HL-60 (cell line): ENCODE results near the gene TCHP.

Source experiments
- DNase-seq, 2 experiments: peaks; one replicate each; pipeline ENCODE4 v3.0.0-alpha.2; 2010 to 2020; ENCODE audit warnings: low read depth in 1 of 2, low spot score in 1 of 2
- H3K27ac ChIP-seq: fragments of 250-450 bp; sonication (Bioruptor Pico); replicated peaks from 2 replicates; pipeline ENCODE4 v1.5.1; 2020; ENCODE audit warnings: mild to moderate bottlenecking, moderate library complexity
- H3K27me3 ChIP-seq: fragments of 250-450 bp; sonication (Bioruptor Pico); 2 replicates; pipeline ENCODE4 v1.5.1; 2021; ENCODE audit warnings: mild to moderate bottlenecking, moderate library complexity; ENCODE audit not compliant: insufficient read depth, poor library complexity, severe bottlenecking
- H3K4me3 ChIP-seq: replicated peaks from 2 replicates; pipeline ENCODE4 v1.5.1; 2011; ENCODE audit warnings: mild to moderate bottlenecking, control low read depth, low read length; ENCODE audit not compliant: insufficient read depth
- CTCF ChIP-seq: IDR thresholded peaks from one replicate; pipeline ENCODE4 v1.5.1; 2011; ENCODE audit warnings: low read length, control low read depth, inconsistent platforms; ENCODE audit not compliant: insufficient read depth
- GABPA ChIP-seq: IDR thresholded peaks from 2 replicates; pipeline ENCODE4 v1.6.1; 2012; ENCODE audit warnings: low read depth
- POLR2AphosphoS5 ChIP-seq: IDR thresholded peaks from 2 replicates; pipeline ENCODE4 v1.6.1; 2012; ENCODE audit warnings: low read depth
- SPI1 ChIP-seq: IDR thresholded peaks from 2 replicates; pipeline ENCODE4 v1.6.1; 2012; ENCODE audit warnings: low read depth, mild to moderate bottlenecking, borderline replicate concordance
- TF ChIP-seq, protein P1 (sequence below): IDR thresholded peaks from 2 replicates; pipeline ENCODE4 v1.6.1; 2012; ENCODE audit warnings: low read depth; ENCODE audit not compliant: insufficient replicate concordance

Gene TCHP

DNA sequence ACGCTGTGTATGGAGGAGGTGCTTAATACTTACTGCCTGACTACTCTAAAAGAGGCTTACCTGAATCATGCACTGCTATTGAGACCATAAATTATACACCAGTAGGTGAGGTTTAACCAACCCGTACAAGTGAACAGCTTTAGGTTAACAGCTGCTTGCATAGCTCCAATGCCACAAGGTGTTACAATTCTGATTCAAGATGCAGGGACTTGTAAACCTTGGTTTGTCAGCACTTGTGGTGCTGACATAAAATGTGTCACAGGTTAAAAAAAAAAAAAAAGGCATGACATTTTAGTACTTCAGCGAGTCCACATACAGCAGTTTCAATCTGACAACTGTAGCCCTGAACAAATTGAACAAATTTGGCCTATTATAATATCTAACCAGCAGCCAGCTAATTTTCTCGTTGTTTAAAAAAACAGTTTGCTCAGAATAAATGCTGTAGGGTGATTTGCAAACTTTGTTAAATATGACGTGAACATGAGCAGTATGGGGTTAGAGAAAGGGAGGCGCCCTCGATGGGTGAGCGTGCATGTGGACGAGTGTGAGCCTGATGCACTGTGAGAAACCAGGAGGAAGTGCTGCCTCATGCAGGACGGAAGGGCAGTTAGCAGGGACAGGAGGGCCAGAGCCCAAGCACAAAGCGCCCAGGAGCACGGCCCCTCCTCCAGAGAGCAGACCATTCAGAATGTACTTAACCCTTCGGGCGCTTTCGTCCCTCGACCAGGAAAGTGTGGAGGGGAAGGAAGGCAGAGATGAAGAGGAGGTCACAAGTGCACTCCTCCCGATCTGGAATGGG is 44.7 kb downstream of the TCHP start:
- DNase-seq = no peak
- H3K27ac ChIP-seq = no peak overlapping the region
- H3K27me3 ChIP-seq = no peaks in the 10 kb centered on the region
- no peak for TF ChIP-seq SPI1
- TF ChIP-seq CTCF = no peak
- TF ChIP-seq POLR2AphosphoS5 = no peak
- TF ChIP-seq GABPA = no peak
- TF ChIP-seq, protein P1, sequence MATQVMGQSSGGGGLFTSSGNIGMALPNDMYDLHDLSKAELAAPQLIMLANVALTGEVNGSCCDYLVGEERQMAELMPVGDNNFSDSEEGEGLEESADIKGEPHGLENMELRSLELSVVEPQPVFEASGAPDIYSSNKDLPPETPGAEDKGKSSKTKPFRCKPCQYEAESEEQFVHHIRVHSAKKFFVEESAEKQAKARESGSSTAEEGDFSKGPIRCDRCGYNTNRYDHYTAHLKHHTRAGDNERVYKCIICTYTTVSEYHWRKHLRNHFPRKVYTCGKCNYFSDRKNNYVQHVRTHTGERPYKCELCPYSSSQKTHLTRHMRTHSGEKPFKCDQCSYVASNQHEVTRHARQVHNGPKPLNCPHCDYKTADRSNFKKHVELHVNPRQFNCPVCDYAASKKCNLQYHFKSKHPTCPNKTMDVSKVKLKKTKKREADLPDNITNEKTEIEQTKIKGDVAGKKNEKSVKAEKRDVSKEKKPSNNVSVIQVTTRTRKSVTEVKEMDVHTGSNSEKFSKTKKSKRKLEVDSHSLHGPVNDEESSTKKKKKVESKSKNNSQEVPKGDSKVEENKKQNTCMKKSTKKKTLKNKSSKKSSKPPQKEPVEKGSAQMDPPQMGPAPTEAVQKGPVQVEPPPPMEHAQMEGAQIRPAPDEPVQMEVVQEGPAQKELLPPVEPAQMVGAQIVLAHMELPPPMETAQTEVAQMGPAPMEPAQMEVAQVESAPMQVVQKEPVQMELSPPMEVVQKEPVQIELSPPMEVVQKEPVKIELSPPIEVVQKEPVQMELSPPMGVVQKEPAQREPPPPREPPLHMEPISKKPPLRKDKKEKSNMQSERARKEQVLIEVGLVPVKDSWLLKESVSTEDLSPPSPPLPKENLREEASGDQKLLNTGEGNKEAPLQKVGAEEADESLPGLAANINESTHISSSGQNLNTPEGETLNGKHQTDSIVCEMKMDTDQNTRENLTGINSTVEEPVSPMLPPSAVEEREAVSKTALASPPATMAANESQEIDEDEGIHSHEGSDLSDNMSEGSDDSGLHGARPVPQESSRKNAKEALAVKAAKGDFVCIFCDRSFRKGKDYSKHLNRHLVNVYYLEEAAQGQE = no peak
- H3K4me3 ChIP-seq = no peak overlapping the region

DNA sequence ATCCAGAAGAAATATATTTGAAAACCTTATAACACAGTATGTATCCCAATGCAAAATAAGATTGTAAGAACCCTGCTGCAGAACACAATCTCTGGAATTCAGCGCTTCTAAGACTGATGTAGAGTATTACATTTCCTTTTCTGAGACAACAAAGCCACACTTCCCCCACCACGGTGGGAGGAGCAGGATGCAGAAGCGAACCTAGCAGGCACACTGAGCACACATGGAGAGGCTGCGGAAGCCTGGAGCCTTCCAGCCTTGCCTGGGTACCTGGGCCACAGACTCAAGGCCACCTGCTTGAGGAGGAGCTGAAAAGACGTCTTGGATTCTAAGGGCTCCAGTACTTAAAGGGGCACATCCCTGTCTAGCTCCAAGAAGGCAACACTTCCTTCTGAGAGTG is 46.4 kb downstream of the TCHP start:
- no peak overlapping the region for H3K27ac ChIP-seq
- peak in 1 of 2 experiments; percentile 39 for DNase-seq
- TF ChIP-seq CTCF (no peak), SPI1 (no peak), GABPA (no peak), POLR2AphosphoS5 (no peak)
- TF ChIP-seq, protein P1 = no peak
- H3K4me3 ChIP-seq = no peak overlapping the region
- H3K27me3 ChIP-seq = no peaks in the 10 kb centered on the region

GRCh38 chr12:109946913-109947312 is 46.8 kb downstream of the TCHP start:
- DNase-seq = no peak
- TF ChIP-seq, protein P1 = no peak
- no peak for TF ChIP-seq CTCF
- no peak for TF ChIP-seq GABPA
- no peak for TF ChIP-seq SPI1
- TF ChIP-seq POLR2AphosphoS5 = no peak
- H3K27ac ChIP-seq = no peak overlapping the region
- H3K4me3 ChIP-seq = no peak overlapping the region
- H3K27me3 ChIP-seq = no peaks in the 10 kb centered on the region
